NCI-H1417 treated with DMSO at 0.1 percent for 48 hours (cell line): ENCODE results near the gene OR10K1.
"Not testable (repeated sequence)": the region's sequence is repeated elsewhere in the genome, so short reads cannot be mapped to it uniquely, and the experiment has no call there.

Experiments
- DNase-seq: peaks from one replicate; lab custom pipeline; 2025; lab: John Stamatoyannopoulos, UW

The OR10K1 gene, protein sequence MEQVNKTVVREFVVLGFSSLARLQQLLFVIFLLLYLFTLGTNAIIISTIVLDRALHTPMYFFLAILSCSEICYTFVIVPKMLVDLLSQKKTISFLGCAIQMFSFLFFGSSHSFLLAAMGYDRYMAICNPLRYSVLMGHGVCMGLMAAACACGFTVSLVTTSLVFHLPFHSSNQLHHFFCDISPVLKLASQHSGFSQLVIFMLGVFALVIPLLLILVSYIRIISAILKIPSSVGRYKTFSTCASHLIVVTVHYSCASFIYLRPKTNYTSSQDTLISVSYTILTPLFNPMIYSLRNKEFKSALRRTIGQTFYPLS

GRCh38 chr1:158461534-158461933, at the start of gene OR10K1:
Gene OR10K1 (plus strand): TSS chr1:158461834. CDS start chr1:158465562, 3,728 bp downstream.
- DNase-seq: no peak

- DNase-seq: no peak
These were observed 46.8 kb upstream of the OR10K1 start for GRCh38 chr1:158414651-158415345.

- DNase-seq: no peak
These were observed 44.0 kb upstream of the OR10K1 start for GRCh38 chr1:158417586-158417985.

- no peak for DNase-seq
These were observed 39.4 kb upstream of the OR10K1 start for GRCh38 chr1:158422212-158422611.

DNA sequence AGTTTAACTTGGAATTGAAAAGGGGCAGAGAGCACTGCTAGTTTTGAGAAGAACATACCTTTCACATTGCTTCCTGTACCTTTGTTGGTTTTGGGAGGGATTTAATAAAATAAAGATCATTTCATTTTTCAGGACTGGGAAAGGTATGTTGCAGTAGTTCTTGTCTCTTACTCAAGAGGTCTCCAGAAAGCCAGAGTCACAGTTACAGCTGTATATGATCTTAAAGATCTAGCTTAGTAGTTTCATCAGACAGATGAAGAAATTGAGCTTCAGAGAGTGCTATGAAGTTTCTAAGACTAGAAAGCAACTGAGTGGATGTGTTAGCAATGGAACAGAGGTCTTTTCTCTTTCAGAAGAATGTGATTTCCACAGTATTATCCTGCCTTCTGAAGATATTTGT, 36.6 kb upstream of the OR10K1 start:
- no peak for DNase-seq

- no peak for DNase-seq
These were observed 35.5 kb upstream of the OR10K1 start, which contains the start of gene OR10K2 for GRCh38 chr1:158426137-158426536. Gene OR10K2 (minus strand): TSS chr1:158426237. CDS start chr1:158420866, 5,371 bp downstream.

- not testable (repeated sequence) for DNase-seq
These were observed 31.5 kb upstream of the OR10K1 start for GRCh38 chr1:158430163-158430562.

DNA sequence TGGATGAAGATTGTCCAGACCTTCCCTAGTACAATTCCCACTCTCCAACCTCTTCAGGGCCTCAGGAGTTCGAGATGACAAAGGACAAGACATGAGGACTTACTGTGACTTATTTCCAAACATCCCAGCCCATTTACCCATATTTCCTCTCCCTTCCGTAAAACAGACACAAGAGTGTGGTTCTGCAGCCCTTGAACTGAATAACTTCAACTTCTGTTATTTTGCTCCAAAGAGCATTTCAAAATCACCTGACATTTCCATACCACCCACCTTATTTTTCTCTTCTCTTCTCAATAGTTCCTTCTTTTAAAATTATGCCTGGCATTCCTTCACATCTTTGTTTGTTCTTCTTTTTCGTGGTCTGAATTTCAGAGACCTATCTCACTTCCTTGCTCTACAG, 26.9 kb upstream of the OR10K1 start:
- DNase-seq: no peak

DNA sequence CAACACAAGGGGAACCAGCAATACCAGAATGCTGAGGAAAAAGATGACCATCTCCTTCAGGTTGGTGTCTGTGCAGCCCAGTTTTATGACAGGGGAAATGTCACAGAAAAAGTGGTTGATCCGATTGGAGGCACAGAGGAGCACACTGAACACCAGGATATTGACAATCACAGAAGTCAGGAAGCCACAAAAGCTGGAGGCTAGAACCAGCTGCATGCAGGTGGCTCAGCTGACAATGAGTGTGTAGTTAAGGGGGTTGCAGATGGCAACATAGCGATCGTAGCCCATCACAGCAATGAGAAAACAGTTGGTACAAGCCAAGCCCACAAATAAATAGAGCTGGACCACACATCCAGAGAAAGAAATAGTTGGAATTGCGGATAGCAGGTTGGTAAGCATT, 16.3 kb upstream of the OR10K1 start:
- no peak for DNase-seq

DNA sequence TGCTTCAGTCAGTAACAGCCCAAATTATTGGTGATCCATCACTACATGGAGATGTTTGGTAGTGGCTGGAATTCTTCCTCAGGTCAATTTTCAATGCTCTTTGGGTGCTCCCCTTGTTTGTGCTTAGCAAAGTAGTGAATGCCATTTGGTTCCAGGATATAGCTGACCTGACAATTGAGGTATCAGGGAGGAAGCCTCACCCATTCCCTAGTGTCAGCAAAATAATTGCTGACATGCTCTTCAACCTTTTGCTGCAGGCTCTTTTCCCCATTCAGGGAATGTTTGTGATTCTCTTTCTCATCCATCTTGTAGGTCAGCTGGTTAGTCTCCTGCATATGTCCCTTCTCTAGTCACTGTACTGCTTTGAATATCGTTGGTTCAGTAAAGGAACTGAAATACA, 7.1 kb upstream of the OR10K1 start:
- no peak for DNase-seq

DNA sequence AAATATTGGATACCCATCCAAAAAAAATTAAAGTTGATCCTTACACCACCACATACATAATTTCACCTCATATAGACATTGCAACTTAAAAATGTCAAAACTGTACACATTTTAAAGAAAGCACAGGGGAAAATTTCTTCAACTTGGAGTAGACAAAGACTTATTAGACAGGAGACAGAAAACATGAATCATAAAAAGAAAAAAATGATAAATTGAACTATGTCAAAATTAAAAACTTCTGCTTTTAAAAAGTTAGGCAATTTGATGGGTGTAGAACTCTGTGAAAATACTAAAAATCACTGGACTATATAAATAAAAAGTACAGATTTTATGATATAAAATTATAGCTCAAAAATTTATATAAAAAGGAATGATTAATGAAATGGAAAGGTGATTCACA, 4.4 kb upstream of the OR10K1 start:
- DNase-seq: no peak

DNA sequence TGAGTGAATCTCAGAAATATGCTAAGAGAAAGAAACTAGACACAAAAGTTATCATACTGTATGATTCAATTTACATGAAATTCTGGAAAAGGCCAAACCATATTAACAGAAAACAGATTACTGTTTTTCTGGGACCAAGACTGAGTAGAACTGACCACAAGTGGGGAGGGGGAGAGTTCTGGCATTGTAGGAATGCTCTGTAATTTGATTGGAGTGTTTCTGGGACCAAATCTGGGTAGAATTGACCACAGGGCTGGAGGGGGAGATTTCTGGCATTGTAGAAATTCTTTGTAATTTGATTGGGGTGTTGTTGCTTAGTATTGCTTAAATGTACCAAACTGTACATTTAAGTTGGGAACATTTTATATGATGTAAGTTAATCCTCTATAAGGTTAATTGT, 3.4 kb upstream of the OR10K1 start:
- DNase-seq: no peak

DNA sequence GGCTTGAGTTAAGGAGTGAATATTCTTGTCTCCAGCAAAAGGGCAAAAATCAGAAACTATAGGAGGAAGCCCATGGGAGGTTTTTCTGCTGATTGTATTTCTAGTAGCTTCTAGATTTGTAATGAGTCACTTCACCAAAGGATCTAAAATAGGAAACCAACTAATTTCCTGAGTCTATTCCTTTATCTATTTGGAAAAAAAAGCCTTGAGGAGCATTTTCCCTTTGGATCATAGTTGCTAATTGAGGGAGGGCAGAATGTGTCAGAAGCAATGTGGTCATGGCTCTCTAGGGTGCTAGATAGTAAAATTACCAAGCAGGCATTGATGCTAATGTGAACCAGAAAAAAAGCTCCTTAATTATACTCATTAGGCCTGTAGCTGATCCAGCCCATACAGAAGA, 10.3 kb downstream of the OR10K1 start, which contains the start of gene OR10R2:
Gene OR10R2, plus strand, starts transcription at position 301 of the 400 bp plus-strand sequence. CDS start 106 bp downstream, outside the sequence.
- no peak for DNase-seq

GRCh38 chr1:158485455-158485854, 23.8 kb downstream of the OR10K1 start:
- DNase-seq: no peak

- DNase-seq: no peak
These were observed 29.7 kb downstream of the OR10K1 start for GRCh38 chr1:158491316-158491715.

GRCh38 chr1:158493054-158493453, 31.4 kb downstream of the OR10K1 start:
- no peak for DNase-seq

DNA sequence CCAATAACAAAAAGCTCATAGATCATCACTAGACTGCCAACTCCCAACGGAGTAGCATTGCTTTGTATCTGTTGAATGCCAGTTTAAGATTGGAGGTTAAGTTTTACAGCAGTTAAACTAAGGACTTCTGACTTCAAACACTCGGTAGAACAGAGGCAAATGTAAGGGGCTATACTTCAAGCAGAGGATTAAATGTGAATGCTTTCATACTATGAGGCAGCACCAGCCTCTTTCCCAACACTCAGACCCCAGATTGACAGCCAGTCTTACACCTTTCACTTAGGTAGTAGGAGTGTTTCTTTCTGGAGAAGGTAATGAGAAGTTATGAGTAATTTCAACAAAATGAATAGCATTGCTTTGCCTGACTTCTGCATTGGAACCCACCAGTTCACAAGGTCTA, 33.2 kb downstream of the OR10K1 start:
- DNase-seq: no peak

- DNase-seq: no peak
These were observed 34.7 kb downstream of the OR10K1 start for GRCh38 chr1:158496374-158496773.

DNA sequence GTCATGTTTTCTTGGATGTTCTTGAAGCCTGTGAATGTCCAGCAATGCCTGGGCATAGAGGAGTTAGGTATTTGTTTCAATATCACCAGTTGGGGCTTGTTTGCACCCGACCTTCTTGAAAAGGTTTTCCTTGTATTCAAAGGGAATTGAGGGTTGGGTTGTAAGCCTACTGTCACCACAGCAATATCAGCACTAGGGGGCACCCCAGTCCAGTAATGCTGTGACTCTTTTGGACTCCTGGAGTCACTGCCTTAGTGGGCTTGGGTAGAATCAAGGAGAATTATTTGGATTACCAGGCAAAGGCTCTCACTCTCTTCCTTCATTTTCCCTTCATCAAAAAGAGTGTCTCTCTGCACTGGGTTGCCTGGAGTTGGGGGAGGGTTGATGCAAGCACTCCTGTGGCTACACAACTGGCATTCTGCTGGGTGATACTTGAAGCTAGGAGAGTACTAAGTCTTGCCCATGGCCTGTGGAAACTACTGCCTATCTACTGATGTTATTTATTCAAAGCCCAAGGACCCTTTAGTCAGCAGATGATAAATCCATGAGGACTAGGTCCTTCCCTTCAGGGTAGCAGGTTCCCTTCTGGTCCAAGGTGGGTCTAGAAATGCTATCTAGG, 44.8 kb downstream of the OR10K1 start:
- DNase-seq: no peak

GRCh38 chr1:158507511-158507910, 45.9 kb downstream of the OR10K1 start:
- DNase-seq: no peak

- no peak for DNase-seq
These were observed 48.0 kb downstream of the OR10K1 start for GRCh38 chr1:158509471-158510156.

DNA sequence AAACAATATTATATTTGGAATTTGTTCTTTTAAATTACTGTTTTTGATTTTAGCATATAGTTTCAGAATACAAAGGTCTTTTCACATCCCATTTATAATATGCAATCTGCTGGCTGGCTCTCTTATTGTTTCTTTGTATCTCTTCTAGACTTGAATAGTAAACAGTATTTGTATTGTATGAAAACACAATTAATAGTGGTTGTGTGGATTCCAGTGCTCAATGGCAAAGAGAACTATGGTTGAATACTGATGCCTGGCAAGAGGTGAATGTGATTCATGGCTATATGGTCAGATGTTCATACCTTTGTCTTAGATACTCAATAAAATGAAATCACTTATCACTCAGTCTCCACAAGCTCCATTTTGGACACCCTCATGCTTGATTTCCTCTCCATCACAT, 55.3 kb downstream of the OR10K1 start:
- DNase-seq: no peak
